HG03175 (cell line): ENCODE measurements around the gene LPP.

Experiments
- ATAC-seq: cut with Tn5 transposase; IDR thresholded peaks from one replicate; pipeline ENCODE4 v1.9.1; 2021; ENCODE audit warnings: mild to moderate bottlenecking, moderate library complexity; ENCODE audit not compliant: unreplicated experiment

The LPP gene

DNA sequence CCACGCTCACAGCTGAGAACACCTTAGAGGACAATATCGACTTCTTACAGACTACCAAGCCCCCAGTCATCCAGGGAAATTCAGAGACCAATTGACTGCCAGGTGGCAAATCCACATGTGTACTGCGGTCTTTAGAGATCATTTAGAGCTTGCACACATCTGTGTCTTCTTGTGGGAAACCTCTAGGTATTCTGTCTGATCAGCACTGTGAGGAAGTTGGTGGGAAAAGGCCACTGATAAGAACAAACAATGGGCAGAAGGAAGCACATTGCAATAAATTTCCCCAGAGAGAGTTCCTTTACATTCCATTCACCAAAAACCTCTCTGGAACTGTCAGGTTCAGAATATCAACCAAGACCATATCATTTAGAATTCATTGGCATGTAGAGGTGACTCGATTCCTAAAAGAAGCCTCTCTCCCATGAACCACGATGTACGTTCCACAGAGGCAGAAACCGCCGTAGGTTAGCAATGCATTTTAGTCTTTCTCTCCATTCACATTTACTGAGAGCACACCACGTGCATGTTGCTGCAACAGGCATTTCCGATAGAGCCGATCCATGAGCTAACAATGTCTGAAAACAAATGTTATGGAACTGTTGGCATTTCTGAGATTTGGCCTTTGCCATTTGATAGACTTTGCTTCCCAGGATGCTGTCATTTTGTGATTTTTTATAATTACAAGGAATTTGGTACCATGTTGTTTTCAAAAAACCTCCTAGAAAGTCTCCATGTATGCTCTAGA lies 730.5 kb downstream of the LPP start:
- no peak for ATAC-seq

DNA sequence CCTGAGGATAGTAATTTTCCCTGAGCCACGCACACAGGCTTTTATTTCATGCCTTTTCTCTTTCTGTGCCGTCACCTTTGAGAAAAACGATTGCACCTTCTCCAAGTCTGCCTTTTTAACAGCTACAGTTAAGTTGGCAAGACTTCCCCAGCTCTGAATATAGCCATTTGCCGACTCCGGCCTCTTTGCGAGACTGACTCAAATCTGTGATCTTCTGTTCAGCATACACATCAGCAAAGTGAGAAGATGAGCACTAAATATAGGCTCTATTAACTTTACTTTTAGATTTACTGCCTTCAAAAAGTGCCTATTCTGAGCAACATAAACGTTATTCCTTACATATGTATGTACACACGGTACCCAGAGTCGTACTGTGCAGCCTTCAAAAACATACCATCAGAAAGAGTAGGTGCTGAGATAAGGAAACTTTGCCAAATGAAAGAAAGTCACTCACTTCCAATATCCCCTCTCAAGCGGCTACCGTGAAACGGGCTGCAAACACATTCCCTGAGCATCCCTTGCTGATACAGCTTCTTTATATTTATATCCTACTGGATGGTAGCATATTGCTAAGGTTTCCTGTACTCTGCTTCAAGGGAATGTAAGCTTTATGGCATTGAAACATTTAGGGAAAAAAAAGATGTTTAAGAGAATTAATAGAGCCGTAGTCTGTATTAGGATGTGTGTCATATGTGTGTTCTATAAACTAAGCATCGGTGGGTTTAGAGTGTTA lies 734.5 kb downstream of the LPP start:
- ATAC-seq, result no peak

DNA sequence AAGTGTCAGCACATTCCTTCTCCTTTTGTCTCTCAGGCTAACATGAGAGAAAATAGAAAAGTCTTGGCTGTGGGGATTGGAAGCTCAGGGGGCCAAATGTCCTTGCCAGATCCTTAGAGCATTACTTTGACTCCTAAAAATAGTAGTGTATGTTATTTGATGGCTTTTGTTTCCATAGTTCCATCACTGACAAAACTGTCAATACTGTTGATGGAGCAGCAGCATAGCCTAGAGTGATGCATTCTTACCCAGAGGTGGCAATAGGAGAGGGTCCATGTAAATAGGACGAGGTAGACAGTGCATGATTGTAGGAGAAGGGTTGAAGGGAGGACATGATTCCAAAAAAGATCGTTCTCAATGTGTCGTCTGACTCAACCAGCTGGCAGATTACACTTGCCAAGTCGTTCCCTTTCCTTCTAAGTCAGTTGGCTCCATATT lies 735.1 kb downstream of the LPP start:
- ATAC-seq, result no peak

GRCh38 chr3:188890572-188891270 lies 736.8 kb downstream of the LPP start:
- ATAC-seq, result no peak

GRCh38 chr3:188899881-188900280 lies 745.9 kb downstream of the LPP start:
- no peak for ATAC-seq

GRCh38 chr3:188900421-188900951 lies 746.5 kb downstream of the LPP start:
- ATAC-seq, result no peak

- ATAC-seq, result no peak
Measured at GRCh38 chr3:188901126-188901525, 747.2 kb downstream of the LPP start.

DNA sequence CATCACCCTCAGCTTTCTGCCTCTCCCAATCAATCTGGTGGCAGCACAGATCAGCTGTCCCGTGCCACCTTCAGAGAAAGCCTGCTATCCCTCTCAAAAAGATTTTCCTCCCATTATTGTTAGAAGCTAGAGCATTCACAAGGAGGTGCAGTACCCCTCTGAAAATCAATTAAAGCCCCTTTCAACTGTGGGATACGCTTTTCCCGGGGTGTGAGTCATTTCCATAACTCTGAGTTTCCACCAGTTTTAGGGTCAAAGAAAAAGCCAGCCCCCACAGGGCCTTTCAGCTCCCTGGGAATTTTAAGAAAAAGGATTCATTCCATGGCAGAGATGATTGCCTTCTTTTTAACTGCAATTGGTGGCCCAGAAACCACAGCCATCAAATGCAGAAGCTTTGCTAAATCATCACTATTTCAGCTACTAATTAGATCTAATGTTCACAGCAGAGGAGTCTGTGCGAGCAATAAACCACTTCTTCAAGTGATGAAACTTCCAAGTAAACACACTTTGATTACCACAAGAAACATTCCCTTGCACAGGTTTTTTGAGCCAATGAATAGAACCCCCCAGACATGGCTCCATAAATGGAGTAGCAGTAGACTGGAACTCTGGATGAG lies 747.8 kb downstream of the LPP start:
- ATAC-seq, result no peak

GRCh38 chr3:188904670-188905069 lies 750.7 kb downstream of the LPP start:
- ATAC-seq, result no peak

- no peak for ATAC-seq
Measured at GRCh38 chr3:188905547-188905946, 751.6 kb downstream of the LPP start.

DNA sequence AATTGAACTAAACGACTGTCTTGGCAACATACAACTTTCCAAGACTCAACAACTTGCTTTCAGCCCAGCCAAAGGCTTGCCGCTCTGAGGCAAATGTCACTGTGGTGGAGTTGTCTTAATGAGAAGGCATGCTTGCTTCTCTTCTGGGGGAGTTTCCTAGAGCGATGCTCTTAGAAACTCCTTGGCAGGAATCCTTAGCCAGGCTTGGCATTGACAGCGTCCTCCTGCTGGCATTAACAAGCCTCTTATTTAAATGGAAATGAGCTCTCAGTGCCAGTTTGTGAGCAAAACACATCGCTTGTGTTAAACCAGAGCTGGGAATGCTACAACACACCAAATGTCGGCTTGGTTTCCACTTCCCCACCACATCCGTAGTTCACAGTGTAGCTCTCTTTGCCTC lies 752.3 kb downstream of the LPP start:
- no peak for ATAC-seq

DNA sequence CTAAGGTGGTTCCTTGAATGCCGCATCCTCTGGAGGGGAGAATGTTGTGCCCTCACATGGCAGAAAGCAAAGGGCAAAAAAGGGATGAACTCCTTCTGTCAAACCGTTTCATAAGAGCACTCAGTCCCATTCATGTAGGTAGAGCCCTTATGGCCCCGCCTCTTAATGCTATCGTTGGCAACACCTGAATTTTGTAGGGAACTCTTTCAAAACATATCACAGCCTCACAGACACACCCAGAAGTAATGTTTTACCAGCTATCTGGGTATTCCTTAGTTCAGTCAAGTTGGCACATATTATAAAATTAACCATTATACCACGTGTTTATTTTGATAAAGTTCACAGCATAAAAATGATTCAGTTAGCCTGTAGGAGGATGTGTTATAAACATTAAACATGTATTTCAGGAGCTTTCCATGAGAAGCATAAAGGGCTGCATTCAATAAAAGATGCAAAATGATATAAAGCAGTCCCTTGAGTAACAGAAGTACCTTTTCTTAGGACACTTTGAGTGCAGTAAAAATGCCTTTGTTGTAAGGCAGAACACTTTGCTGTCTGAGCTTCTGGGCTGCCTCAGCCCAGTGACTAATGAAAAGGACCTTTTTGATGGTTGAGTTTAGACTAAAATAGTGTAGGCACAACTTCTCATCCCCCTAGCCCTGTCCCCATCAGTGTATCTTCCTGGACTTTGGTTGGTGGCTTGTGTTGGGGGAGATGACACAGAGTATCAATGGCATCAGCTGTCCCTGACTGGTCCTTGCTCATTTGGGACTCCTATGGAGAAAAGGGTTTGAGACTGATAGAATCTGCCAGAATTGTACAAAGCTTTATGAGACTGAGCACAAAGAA lies 754.3 kb downstream of the LPP start:
- ATAC-seq, result no peak

- no peak for ATAC-seq
Measured at GRCh38 chr3:188911026-188911850, 757.3 kb downstream of the LPP start.

- no peak for ATAC-seq
Measured at GRCh38 chr3:188913084-188913483, 759.1 kb downstream of the LPP start.

DNA sequence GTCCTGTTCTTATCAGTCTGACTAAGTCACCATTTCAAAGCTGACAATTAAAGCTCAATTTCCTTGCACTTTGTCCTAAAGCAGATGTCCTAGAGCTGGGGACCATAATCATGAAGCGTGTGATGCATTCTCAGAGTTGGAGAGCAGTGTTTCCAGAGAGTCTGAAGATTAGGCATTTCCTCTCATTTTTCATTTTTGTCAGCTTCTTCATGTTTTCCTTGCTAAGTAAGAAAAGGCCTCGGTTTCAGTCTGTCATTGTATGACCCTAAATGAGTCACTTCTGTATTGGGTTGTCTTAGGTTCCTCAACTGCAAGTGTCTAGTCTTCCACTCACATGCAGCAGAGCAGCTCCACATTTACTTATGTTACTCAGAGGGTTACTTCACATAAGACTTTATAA lies 760.6 kb downstream of the LPP start:
- peak; percentile 51 for ATAC-seq

GRCh38 chr3:188915127-188915526 lies 761.2 kb downstream of the LPP start:
- peak; percentile 38 for ATAC-seq

DNA sequence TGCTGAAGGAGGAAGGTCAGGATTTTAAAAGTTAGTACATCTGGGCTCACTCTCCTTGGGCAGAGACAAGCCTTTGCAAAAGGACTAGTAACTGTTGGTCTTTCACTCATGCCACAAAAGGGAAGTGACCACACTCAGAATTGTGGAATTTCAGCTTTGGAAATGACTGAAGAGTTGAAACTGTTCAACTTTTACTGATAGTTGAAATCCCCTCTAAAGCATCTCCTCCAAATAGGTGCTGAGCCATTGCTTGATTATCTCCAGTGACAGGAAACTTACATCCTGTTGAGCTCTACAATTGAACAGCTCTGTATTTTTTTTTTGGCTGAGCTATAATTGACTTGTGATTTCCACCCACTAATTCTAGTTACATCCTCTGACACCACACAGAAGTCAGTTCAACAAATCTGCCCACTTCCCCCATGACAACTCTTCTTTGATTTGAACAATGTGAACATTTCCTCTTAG lies 763.0 kb downstream of the LPP start:
- peak; percentile 54 for ATAC-seq

- no peak for ATAC-seq
Measured at GRCh38 chr3:188918093-188918492, 764.1 kb downstream of the LPP start.

GRCh38 chr3:188923671-188924070 lies 769.7 kb downstream of the LPP start:
- no peak for ATAC-seq
